PC-3 (cell line): ENCODE data around the gene ELK4. TPM values are rescaled to one million over a fixed set of nuclear protein-coding genes. Genes with fewer than 3 reads are reported as not detected.

Experiments used
- ATAC-seq: fragments of 200-7000 bp; cut with Tn5 transposase; 2 replicates; pipeline ENCODE4 v1.9.1; 2020; ENCODE audit warnings: mild to moderate bottlenecking, moderate library complexity
- BruUV-seq: library from RNA; stranded (reverse); fragments of 400-500 nt; replicated peaks from 2 replicates; lab custom pipeline; 2021; lab: Mats Ljungman, UMichigan
- CTCF ChIA-PET: fragments of 300-600 bp; sonication (Branson Sonifier 250); formaldehyde crosslinking; loops from one replicate; lab custom pipeline; 2022; ENCODE audit warnings: antibody characterized with exemption; lab: Charles Lee
- POLR2A ChIA-PET: fragments of 300-600 bp; sonication (Branson Sonifier 250); formaldehyde crosslinking; loops from one replicate; lab custom pipeline; 2022; ENCODE audit warnings: antibody characterized with exemption; ENCODE audit not compliant: unreplicated experiment; lab: Charles Lee
- DNase-seq: peaks from one replicate; pipeline ENCODE4 v3.0.0-alpha.2; 2015
- H2AFZ ChIP-seq: fragments of 300-600 bp; sonication (generic); 2 replicates; pipeline ENCODE4 v1.6.0; 2016; ENCODE audit warnings: antibody characterized with exemption, low read length
- H3F3A ChIP-seq: fragments of 300-600 bp; sonication (generic); one replicate; pipeline ENCODE4 v1.6.0; 2017; ENCODE audit warnings: antibody characterized with exemption, low read length, control low read depth, mild to moderate bottlenecking; ENCODE audit not compliant: unreplicated experiment
- H3K27ac ChIP-seq: fragments of 300-600 bp; sonication (generic); 2 replicates; pipeline ENCODE4 v1.5.1; 2016; ENCODE audit warnings: mild to moderate bottlenecking, low read length
- H3K27me3 ChIP-seq: fragments of 300-600 bp; sonication (generic); 2 replicates; pipeline ENCODE4 v1.6.1; 2016; ENCODE audit warnings: low read length, mixed read lengths
- H3K36me3 ChIP-seq: fragments of 300-600 bp; sonication (generic); 2 replicates; pipeline ENCODE4 v1.6.1; 2016; ENCODE audit warnings: low read depth, mixed run types, low read length, mixed read lengths
- H3K4me1 ChIP-seq: fragments of 300-600 bp; sonication (generic); 2 replicates; pipeline ENCODE4 v1.5.1; 2016; ENCODE audit warnings: low read length; ENCODE audit not compliant: insufficient read depth
- H3K4me2 ChIP-seq: fragments of 300-600 bp; sonication (generic); 2 replicates; pipeline ENCODE4 v1.6.0; 2016; ENCODE audit warnings: low read length
- H3K4me3 ChIP-seq: fragments of 300-600 bp; sonication (generic); 2 replicates; pipeline ENCODE4 v1.5.1; 2016; ENCODE audit warnings: mild to moderate bottlenecking, low read length, mixed read lengths
- H3K79me2 ChIP-seq: fragments of 300-600 bp; sonication (generic); 2 replicates; pipeline ENCODE4 v1.6.1; 2017; ENCODE audit warnings: low read length, mixed read lengths
- H3K9ac ChIP-seq: fragments of 300-600 bp; sonication (generic); 2 replicates; pipeline ENCODE4 v1.6.0; 2016; ENCODE audit warnings: mild to moderate bottlenecking, low read length
- H3K9me2 ChIP-seq: fragments of 300-600 bp; sonication (generic); replicated peaks from 2 replicates; pipeline ENCODE4 v1.6.1; 2016; ENCODE audit warnings: mixed run types, low read length, mixed read lengths
- H3K9me3 ChIP-seq: fragments of 300-600 bp; sonication (generic); 2 replicates; pipeline ENCODE4 v1.6.1; 2016; ENCODE audit warnings: low read length, mixed read lengths
- H4K20me1 ChIP-seq: fragments of 300-600 bp; sonication (generic); 2 replicates; pipeline ENCODE4 v1.6.1; 2016; ENCODE audit warnings: low read length, mixed read lengths
- EZH2 ChIP-seq: fragments of 300-600 bp; sonication (generic); IDR thresholded peaks from one replicate; pipeline ENCODE4 v1.6.1; 2017; ENCODE audit warnings: antibody characterized with exemption, mild to moderate bottlenecking, low read length; ENCODE audit not compliant: unreplicated experiment
- EZH2phosphoT487 ChIP-seq: fragments of 300-600 bp; sonication (generic); IDR thresholded peaks from 2 replicates; pipeline ENCODE4 v1.6.1; 2018; ENCODE audit warnings: mild to moderate bottlenecking, antibody characterized with exemption, low read length, borderline replicate concordance
- intact Hi-C: fragments of 100-400 bp; cut with micrococcal nuclease; formaldehyde crosslinking; loops from 2 replicates; pipeline ENCODE4 v1.9.0; 2023
- total RNA-seq: library from RNA; depleted of rRNA; stranded (reverse); fragments of >200 nt; gene quantifications from 2 replicates; pipeline ENCODE4 v1.2.3, GENCODE V29; 2014
- TF ChIP-seq, protein P1 (sequence below): fragments of 300-600 bp; sonication (generic); conservative IDR thresholded peaks from 2 replicates; pipeline ENCODE4 v1.5.1; 2017; ENCODE audit warnings: antibody characterized with exemption, low read depth, mild to moderate bottlenecking, low read length

Gene ELK4
- total RNA-seq, 1 experiment from 2014 or later = 16.3 TPM

DNA sequence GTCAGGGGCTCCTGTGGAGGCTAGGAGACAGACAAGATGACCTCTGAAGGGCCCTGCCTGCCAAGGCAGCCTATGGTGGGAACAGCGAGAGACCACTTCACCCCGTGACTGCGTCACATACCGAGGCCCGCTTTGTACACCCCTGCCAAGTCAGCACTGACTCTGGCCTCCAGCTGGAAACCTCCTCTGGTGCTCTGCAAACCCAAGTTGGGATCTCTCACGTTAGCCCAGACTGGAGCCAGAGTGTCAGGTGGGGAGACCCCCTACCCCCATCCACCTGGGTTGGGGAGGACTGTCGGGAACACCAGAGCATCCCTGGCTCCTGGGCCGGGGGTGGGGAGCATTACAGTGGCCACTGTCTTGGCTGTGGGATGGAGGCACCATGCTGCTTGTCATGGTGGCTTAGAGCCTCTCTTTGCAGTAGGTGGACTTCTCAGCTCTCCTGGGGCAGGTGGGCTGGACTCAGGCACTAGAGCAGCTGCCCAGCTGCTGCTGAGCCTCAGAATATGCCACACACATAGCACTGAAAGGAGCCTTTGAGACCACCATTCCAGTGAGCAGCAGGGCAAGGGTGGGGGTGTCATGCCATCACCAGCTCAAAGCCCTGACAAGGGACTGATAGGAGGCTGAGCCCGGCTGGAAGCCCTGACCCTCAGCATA is 50.4 kb downstream of the ELK4 start:
- H3K27me3 ChIP-seq = no peaks in the 10 kb centered on the region
- H2AFZ ChIP-seq = no peak overlapping the region
- H4K20me1 ChIP-seq = no peaks in the 10 kb centered on the region
- POLR2A ChIA-PET = no interaction called here
- H3K79me2 ChIP-seq = no peaks in the 10 kb centered on the region
- ATAC-seq (no peak), DNase-seq (no peak)
- no peaks in the 10 kb centered on the region for H3F3A ChIP-seq
- CTCF ChIA-PET = interaction anchor here (0.6 kb wide), 1 partner anchor 10 kb away, joined by 3 read pairs; no protein-coding TSS in a partner anchor
- H3K9me2 ChIP-seq = no peaks in the 10 kb centered on the region
- BruUV-seq = no TSS peak
- no peak overlapping the region for H3K27ac ChIP-seq
- intact Hi-C loops = no loop called here
- no peak overlapping the region for H3K4me2 ChIP-seq
- no peaks in the 10 kb centered on the region for H3K9me3 ChIP-seq
- H3K4me1 ChIP-seq = peaks cover 25% of the 10 kb centered on the region
- no peak overlapping the region for H3K4me3 ChIP-seq
- TF ChIP-seq EZH2phosphoT487 = no peak
- TF ChIP-seq, protein P1, sequence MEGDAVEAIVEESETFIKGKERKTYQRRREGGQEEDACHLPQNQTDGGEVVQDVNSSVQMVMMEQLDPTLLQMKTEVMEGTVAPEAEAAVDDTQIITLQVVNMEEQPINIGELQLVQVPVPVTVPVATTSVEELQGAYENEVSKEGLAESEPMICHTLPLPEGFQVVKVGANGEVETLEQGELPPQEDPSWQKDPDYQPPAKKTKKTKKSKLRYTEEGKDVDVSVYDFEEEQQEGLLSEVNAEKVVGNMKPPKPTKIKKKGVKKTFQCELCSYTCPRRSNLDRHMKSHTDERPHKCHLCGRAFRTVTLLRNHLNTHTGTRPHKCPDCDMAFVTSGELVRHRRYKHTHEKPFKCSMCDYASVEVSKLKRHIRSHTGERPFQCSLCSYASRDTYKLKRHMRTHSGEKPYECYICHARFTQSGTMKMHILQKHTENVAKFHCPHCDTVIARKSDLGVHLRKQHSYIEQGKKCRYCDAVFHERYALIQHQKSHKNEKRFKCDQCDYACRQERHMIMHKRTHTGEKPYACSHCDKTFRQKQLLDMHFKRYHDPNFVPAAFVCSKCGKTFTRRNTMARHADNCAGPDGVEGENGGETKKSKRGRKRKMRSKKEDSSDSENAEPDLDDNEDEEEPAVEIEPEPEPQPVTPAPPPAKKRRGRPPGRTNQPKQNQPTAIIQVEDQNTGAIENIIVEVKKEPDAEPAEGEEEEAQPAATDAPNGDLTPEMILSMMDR = no peak
- TF ChIP-seq EZH2 = no peak
- no peaks in the 10 kb centered on the region for H3K36me3 ChIP-seq
- no peak overlapping the region for H3K9ac ChIP-seq

DNA sequence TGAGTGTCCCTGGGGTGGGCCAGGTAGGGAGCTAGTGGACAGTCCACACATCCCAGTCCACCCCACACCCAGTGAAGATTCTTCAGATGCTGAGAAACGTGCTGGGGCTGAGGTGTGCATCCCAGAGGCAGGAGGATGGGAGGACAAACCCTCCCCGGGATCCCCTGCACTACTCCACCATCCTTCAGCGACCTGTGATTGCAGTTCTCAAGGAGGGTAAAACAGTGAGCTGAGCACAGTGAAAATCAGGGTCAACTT is 51.0 kb downstream of the ELK4 start:
- peaks cover 25% of the 10 kb centered on the region for H3K4me1 ChIP-seq
- TF ChIP-seq EZH2phosphoT487 = no peak
- TF ChIP-seq, protein P1 = no peak
- TF ChIP-seq EZH2 = no peak
- no peaks in the 10 kb centered on the region for H3K79me2 ChIP-seq
- no TSS peak for BruUV-seq
- H3K9me2 ChIP-seq = no peaks in the 10 kb centered on the region
- CTCF ChIA-PET = no interaction called here
- H3K9me3 ChIP-seq = no peaks in the 10 kb centered on the region
- no peak overlapping the region for H3K27ac ChIP-seq
- no peak overlapping the region for H3K9ac ChIP-seq
- no peaks in the 10 kb centered on the region for H4K20me1 ChIP-seq
- POLR2A ChIA-PET = no interaction called here
- intact Hi-C loops = no loop called here
- H3K36me3 ChIP-seq = no peaks in the 10 kb centered on the region
- no peak overlapping the region for H2AFZ ChIP-seq
- H3F3A ChIP-seq = no peaks in the 10 kb centered on the region
- H3K27me3 ChIP-seq = no peaks in the 10 kb centered on the region
- ATAC-seq (no peak), DNase-seq (no peak)
- no peak overlapping the region for H3K4me3 ChIP-seq
- no peak overlapping the region for H3K4me2 ChIP-seq

DNA sequence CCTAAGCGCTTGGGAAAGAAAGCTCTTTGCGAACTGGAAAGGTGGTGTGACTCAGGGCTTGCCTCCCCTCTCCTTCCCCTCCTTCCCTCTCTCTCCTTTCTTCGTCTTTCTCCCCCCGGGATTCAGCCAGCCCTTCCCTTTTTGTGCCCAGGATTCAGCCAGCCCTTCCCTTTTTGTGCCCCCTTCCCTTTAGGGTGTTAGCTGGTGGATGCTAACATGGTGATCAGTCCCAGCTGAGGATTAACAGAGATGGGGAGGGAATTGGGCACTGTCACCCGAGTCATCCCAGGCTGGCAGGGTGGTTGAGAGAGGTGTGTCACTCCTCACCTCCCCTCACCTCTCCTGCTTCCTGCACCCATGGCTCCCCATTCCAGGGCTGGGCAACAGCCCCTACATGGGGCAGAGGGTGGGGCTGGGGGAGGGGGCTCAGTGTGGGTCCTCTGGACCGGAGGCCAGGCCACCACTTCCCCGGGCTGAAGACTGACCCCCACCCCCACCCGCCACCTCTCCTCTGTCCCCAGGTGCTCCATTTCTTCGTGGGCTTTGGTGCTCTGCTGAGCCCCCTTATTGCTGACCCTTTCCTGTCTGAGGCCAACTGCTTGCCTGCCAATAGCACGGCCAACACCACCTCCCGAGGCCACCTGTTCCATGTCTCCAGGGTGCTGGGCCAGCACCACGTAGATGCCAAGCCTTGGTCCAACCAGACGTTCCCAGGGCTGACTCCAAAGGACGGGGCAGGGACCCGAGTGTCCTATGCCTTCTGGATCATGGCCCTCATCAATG is 51.5 kb downstream of the ELK4 start:
- CTCF ChIA-PET = interaction anchor here (1.4 to 1.8 kb wide), 3 partner anchors 8 to 37 kb away, joined by 4 to 19 read pairs (median 5); no protein-coding TSS in a partner anchor
- ATAC-seq = no peak
- Histone ChIP-seq H3K9ac (no peak overlapping the region; the same call in 1 of the 2 replicates), H3K4me2 (peak overlapping the region; percentile 46), H3K9me2 (no peaks in the 10 kb centered on the region), H3K9me3 (no peaks in the 10 kb centered on the region), H3K36me3 (no peaks in the 10 kb centered on the region), H4K20me1 (no peaks in the 10 kb centered on the region), H3K27ac (peak overlapping the region; percentile 57), H3F3A (no peaks in the 10 kb centered on the region), H3K4me3 (no peak overlapping the region), H2AFZ (no peak overlapping the region), H3K79me2 (no peaks in the 10 kb centered on the region), H3K4me1 (peaks cover 25% of the 10 kb centered on the region), H3K27me3 (no peaks in the 10 kb centered on the region)
- no peak for DNase-seq
- TF ChIP-seq EZH2phosphoT487 (no peak), EZH2 (no peak)
- TF ChIP-seq, protein P1 = no peak
- no TSS peak for BruUV-seq
- POLR2A ChIA-PET = no interaction called here
- intact Hi-C loops = no loop called here
